BLaER1 treated with 17β-estradiol and CSF1 and Interleukin-3, amounts not matched to agents 10 nM and 100 nM (cell line): ENCODE data around the gene SDSL.

ENCODE experiments used
- H3K27ac ChIP-seq, 11 experiments: shearing (Covaris generic); formaldehyde crosslinking; 2 replicates each; pipeline ENCODE4 v1.8.1; 2022
- H3K27me3 ChIP-seq, 11 experiments: shearing (Covaris generic); formaldehyde crosslinking; 2 replicates each; pipeline ENCODE4 v1.8.1; 2022
- H3K36me3 ChIP-seq, 11 experiments: shearing (Covaris generic); formaldehyde crosslinking; 2 replicates each; pipeline ENCODE4 v1.8.1; 2022
- H3K4me1 ChIP-seq, 10 experiments: shearing (Covaris generic); formaldehyde crosslinking; 2 replicates each; pipeline ENCODE4 v1.8.1; 2022
- H3K4me2 ChIP-seq, 11 experiments: shearing (Covaris generic); formaldehyde crosslinking; 2 replicates each; pipeline ENCODE4 v1.8.1; 2022
- H3K4me3 ChIP-seq, 10 experiments: shearing (Covaris generic); formaldehyde crosslinking; 2 replicates each; pipeline ENCODE4 v1.8.1; 2022
- H3K9ac ChIP-seq, 11 experiments: shearing (Covaris generic); formaldehyde crosslinking; 2 replicates each; pipeline ENCODE4 v1.8.1; 2022
- H3K9me3 ChIP-seq, 11 experiments: shearing (Covaris generic); formaldehyde crosslinking; replicated peaks in 1 of 11; 2 replicates each; pipeline ENCODE4 v1.8.1; 2022
- H4K20me1 ChIP-seq, 11 experiments: shearing (Covaris generic); formaldehyde crosslinking; 2 replicates each; pipeline ENCODE4 v1.8.1; 2022
- Cebpa-rat ChIP-seq, 11 experiments: shearing (Covaris generic); IDR thresholded peaks; 2 replicates each; pipeline ENCODE4 v1.8.1; 2022

The SDSL gene

GRCh38 chr12:113436586-113436985, 14.4 kb downstream of the SDSL start:
- Histone ChIP-seq H3K36me3 (no peaks in the 10 kb centered on the region), H3K4me2 (no peak overlapping the region), H3K27ac (no peak overlapping the region), H3K27me3 (no peaks in the 10 kb centered on the region), H4K20me1 (peaks cover 0 to 21% (median 0%) of the 10 kb centered on the region in 11 experiments; a peak in 1 of 22 replicates), H3K9ac (no peak overlapping the region), H3K9me3 (no peaks in the 10 kb centered on the region), H3K4me3 (no peak overlapping the region), H3K4me1 (no peaks in the 10 kb centered on the region)
- no peak for TF ChIP-seq Cebpa-rat (IDR thresholded peaks at IDR 0.05)

DNA sequence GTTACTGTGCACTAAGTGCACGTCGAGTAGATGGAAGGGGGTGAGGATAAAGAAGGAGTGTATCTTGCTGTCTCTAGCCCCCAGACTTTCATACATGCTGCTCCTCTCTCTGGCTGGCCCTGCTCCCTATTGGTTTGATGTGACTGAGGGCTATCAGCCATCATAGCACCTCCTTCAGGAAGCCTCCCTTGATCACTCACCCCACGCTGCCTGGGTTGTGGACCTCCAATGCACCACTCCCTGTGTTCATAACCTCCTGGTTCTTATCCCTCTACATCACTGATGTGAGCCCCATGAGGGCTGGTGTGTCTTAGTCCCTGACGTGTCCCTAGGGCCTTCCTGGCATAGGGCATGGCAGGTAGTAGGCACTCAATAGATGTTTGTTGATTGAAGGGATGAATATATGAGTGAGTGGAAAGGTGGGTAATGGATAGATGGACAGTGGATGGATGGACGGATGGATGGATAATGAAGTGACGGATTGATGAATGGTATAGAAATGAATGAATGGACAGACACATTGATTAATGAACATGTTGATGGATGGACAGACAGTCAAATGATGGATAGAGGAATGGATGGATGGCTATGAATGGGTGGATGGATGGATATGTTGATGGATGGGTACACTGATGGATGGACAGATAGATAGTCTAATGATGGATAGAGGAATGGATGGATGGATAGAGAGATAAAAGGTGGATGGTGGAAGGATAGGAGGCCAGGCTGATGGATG, 15.0 kb downstream of the SDSL start:
- H3K36me3 ChIP-seq: no peaks in the 10 kb centered on the region
- no peak overlapping the region for H3K4me3 ChIP-seq
- no peaks in the 10 kb centered on the region for H3K27me3 ChIP-seq
- H4K20me1 ChIP-seq: peaks cover 0 to 21% (median 0%) of the 10 kb centered on the region in 11 experiments; a peak in 1 of 22 replicates
- no peak for TF ChIP-seq Cebpa-rat (IDR thresholded peaks at IDR 0.05)
- H3K9ac ChIP-seq: no peak overlapping the region
- H3K27ac ChIP-seq: no peak overlapping the region
- no peak overlapping the region for H3K4me2 ChIP-seq
- H3K9me3 ChIP-seq: no peaks in the 10 kb centered on the region
- no peaks in the 10 kb centered on the region for H3K4me1 ChIP-seq

- H3K4me3 ChIP-seq: no peak overlapping the region
- no peak overlapping the region for H3K4me2 ChIP-seq
- no peaks in the 10 kb centered on the region for H3K9me3 ChIP-seq
- H3K27me3 ChIP-seq: no peaks in the 10 kb centered on the region
- H3K36me3 ChIP-seq: no peaks in the 10 kb centered on the region
- no peak for TF ChIP-seq Cebpa-rat (IDR thresholded peaks at IDR 0.05)
- H3K9ac ChIP-seq: peak overlapping the region in 1 of 11 experiments; percentile 54; a peak in 1 of 22 replicates
- no peak overlapping the region for H3K27ac ChIP-seq
- no peaks in the 10 kb centered on the region for H3K4me1 ChIP-seq
- H4K20me1 ChIP-seq: peaks cover 0 to 21% (median 0%) of the 10 kb centered on the region in 11 experiments; a peak in 1 of 22 replicates
Observed at GRCh38 chr12:113437729-113438100, 15.5 kb downstream of the SDSL start.

DNA sequence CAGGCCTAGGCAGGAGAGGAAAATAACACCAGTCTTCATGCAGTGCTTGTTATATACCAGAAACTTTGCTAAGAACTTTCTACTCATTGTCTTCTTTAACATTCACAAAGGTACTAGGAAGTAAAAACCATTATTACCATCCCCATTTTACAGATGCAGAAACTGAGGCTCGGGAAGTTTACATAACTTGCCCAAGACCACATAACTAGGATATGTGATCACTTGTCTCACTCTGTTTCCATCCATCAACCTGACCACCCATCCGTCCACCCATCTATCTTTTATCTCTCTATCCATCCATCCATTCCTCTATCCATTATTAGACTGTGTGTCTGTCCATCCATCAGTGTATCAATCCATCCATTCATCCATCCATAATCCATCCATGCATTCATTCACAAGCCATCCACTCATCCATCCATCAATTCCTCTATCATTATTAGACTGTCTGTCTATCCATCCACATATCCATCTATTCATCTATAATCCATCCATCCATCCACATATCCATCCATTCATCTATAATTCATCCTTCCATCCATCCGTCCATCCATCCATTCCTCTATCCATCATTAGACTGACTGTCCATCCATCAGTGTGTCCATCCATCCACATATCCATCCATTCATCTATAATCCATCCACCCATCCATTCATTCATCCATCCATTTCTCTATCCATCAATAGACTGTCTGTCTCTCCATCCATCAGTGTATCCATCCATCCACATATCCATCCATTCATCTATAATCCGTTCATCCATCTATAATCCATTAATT, 16.5 kb downstream of the SDSL start:
- H3K9ac ChIP-seq: no peak overlapping the region
- no peak overlapping the region for H3K4me3 ChIP-seq
- H3K9me3 ChIP-seq: no peaks in the 10 kb centered on the region
- no peaks in the 10 kb centered on the region for H3K27me3 ChIP-seq
- H3K36me3 ChIP-seq: no peaks in the 10 kb centered on the region
- H3K4me1 ChIP-seq: no peaks in the 10 kb centered on the region
- H3K4me2 ChIP-seq: no peak overlapping the region
- H3K27ac ChIP-seq: no peak overlapping the region
- no peak for TF ChIP-seq Cebpa-rat (IDR thresholded peaks at IDR 0.05)
- H4K20me1 ChIP-seq: peaks cover 0 to 21% (median 0%) of the 10 kb centered on the region in 11 experiments; a peak in 1 of 22 replicates

GRCh38 chr12:113439301-113439597, 17.1 kb downstream of the SDSL start:
- Histone ChIP-seq H3K4me1 (no peaks in the 10 kb centered on the region), H3K9me3 (no peaks in the 10 kb centered on the region), H3K4me3 (no peak overlapping the region), H3K4me2 (no peak overlapping the region), H3K27ac (no peak overlapping the region), H3K36me3 (no peaks in the 10 kb centered on the region), H4K20me1 (peaks cover 0 to 21% (median 0%) of the 10 kb centered on the region in 11 experiments; a peak in 1 of 22 replicates), H3K27me3 (no peaks in the 10 kb centered on the region), H3K9ac (no peak overlapping the region)
- no peak for TF ChIP-seq Cebpa-rat (IDR thresholded peaks at IDR 0.05)

DNA sequence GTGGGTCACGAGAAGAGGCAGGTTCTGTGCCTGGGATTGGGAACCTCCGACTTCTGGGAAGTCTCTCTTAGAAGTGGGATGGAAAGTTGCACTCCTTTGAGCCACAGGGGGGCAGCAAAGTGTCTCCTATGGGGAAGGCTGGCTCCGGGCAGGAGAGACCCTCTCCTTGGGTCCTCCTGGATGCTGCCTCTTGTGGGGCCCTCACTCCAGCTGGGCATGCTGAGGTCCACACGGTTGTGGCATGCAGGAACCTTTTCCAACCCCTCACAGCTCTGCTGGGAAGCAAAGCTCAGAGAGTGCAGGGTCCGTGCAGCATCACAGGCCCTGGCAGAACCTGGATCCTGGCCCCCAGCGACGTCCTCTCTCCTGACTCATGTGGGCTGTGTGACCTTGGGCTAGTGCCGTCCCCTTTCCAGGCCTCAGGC, 17.4 kb downstream of the SDSL start:
- Histone ChIP-seq H3K27me3 (no peaks in the 10 kb centered on the region), H3K36me3 (no peaks in the 10 kb centered on the region), H3K9ac (no peak overlapping the region), H3K27ac (no peak overlapping the region), H3K9me3 (no peaks in the 10 kb centered on the region), H3K4me1 (no peaks in the 10 kb centered on the region), H4K20me1 (peaks cover 0 to 21% (median 0%) of the 10 kb centered on the region in 11 experiments; a peak in 1 of 22 replicates), H3K4me3 (no peak overlapping the region), H3K4me2 (no peak overlapping the region)
- no peak for TF ChIP-seq Cebpa-rat (IDR thresholded peaks at IDR 0.05)

DNA sequence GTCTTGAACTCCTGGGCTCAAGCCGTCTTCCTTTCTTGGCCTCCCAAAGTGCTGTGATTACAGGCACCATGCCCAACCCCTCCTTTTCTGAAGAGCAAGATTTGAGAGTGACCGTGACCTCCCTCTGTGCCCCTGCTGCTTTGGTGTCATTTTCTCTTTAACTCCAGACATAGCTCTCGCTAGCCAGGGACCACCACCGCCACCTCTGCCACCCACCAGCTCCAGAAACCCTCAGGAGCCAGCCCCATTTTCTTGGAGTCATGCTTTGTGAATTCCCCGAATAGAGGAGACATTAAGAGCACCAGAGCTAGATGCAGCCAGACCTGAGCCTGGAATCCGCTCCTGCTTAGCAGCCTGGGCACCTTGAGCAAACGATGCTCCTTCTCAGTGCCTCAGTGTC, 18.2 kb downstream of the SDSL start:
- Histone ChIP-seq H3K36me3 (no peaks in the 10 kb centered on the region), H3K27ac (no peak overlapping the region), H3K9ac (no peak overlapping the region), H3K9me3 (peaks cover 0 to 5% (median 2%) of the 10 kb centered on the region in 11 experiments; a peak in 6 of 22 replicates), H3K4me3 (no peak overlapping the region), H3K4me1 (peaks cover 0 to 3% (median under 1%) of the 10 kb centered on the region in 10 experiments; a peak in 3 of 20 replicates), H3K4me2 (no peak overlapping the region), H3K27me3 (no peaks in the 10 kb centered on the region), H4K20me1 (peaks cover 0 to 21% (median 0%) of the 10 kb centered on the region in 11 experiments; a peak in 1 of 22 replicates)
- no peak for TF ChIP-seq Cebpa-rat (IDR thresholded peaks at IDR 0.05)

- no peak overlapping the region for H3K27ac ChIP-seq
- no peak overlapping the region for H3K4me2 ChIP-seq
- H3K4me1 ChIP-seq: peaks cover 0 to 11% (median 7%) of the 10 kb centered on the region in 10 experiments; a peak in 13 of 20 replicates
- no peak overlapping the region for H3K4me3 ChIP-seq
- peaks cover 0 to 21% (median 0%) of the 10 kb centered on the region in 11 experiments; a peak in 1 of 22 replicates for H4K20me1 ChIP-seq
- no peaks in the 10 kb centered on the region for H3K27me3 ChIP-seq
- H3K36me3 ChIP-seq: no peaks in the 10 kb centered on the region
- H3K9me3 ChIP-seq: peaks cover 0 to 9% (median 4%) of the 10 kb centered on the region in 11 experiments; a peak in 6 of 22 replicates
- H3K9ac ChIP-seq: no peak overlapping the region
- TF ChIP-seq Cebpa-rat (IDR thresholded peaks at IDR 0.05): no peak
Observed at GRCh38 chr12:113440947-113441782, 19.0 kb downstream of the SDSL start.
